K562 (cell line): ENCODE results near the gene PPP3CA.

Experiments
- ARHGAP35 ChIP-seq: fragments of 450-650 bp; IDR thresholded peaks from 2 replicates; pipeline ENCODE4 v1.6.1; 2018; ENCODE audit not compliant: partially characterized antibody
- CHD1 ChIP-seq: fragments of 200-600 bp; sonication (generic); IDR thresholded peaks from one replicate; pipeline ENCODE4 v1.6.1; 2012; ENCODE audit warnings: mild to moderate bottlenecking, moderate library complexity, low read length, inconsistent platforms
- ETV6 ChIP-seq, 3 experiments: fragments of 150-350 bp in 1 of 3; sonication (generic) in 1 of 3; formaldehyde crosslinking in 1 of 3; IDR thresholded peaks; 2 replicates each; pipeline versions ENCODE4 v1.6.1 to v1.8.0; 2014 to 2022; ENCODE audit warnings: borderline replicate concordance in 2 of 3, low read depth in 2 of 3, antibody characterized with exemption in 1 of 3, low read length in 1 of 3, mild to moderate bottlenecking in 1 of 3, missing genetic modification reagents in 1 of 3
- EZH2 ChIP-seq: IDR thresholded peaks from 2 replicates; pipeline ENCODE4 v1.6.1; 2012; ENCODE audit warnings: low read depth, mild to moderate bottlenecking, inconsistent platforms, low read length, borderline replicate concordance
- FIP1L1 ChIP-seq: fragments of 200-400 bp; formaldehyde crosslinking; IDR thresholded peaks from 2 replicates; pipeline ENCODE4 v1.6.1; 2018; ENCODE audit warnings: mild to moderate bottlenecking, low read depth, low read length; ENCODE audit not compliant: poor library complexity, severe bottlenecking
- GABPB1 ChIP-seq: sonication (generic); formaldehyde crosslinking; IDR thresholded peaks from 2 replicates; pipeline ENCODE4 v1.8.0; 2022; ENCODE audit warnings: mild to moderate bottlenecking, missing genetic modification reagents
- KDM5B ChIP-seq: fragments of 200-600 bp; sonication (generic); IDR thresholded peaks from 2 replicates; pipeline ENCODE4 v1.6.1; 2012; ENCODE audit warnings: low read depth, mild to moderate bottlenecking, moderate library complexity, low read length, control low read depth, inconsistent platforms; ENCODE audit not compliant: insufficient replicate concordance
- MAFG ChIP-seq: fragments of 450-650 bp; conservative IDR thresholded peaks from 2 replicates; pipeline ENCODE4 v1.6.1; 2016; ENCODE audit warnings: missing genetic modification characterization, missing compliant biosample characterization
- TGIF2 ChIP-seq: sonication (generic); formaldehyde crosslinking; IDR thresholded peaks from 2 replicates; pipeline ENCODE4 v1.8.1; 2022; ENCODE audit warnings: mild to moderate bottlenecking, missing genetic modification reagents, moderate library complexity
- TF ChIP-seq, protein P1 (sequence below), 3 experiments: IDR thresholded peaks in 2 of 3; conservative IDR thresholded peaks in 1 of 3; 2 replicates each; pipeline ENCODE4 v1.5.1; 2011 to 2012; ENCODE audit warnings: low read length in 3 of 3, mild to moderate bottlenecking in 3 of 3, control low read depth in 2 of 3, improper control_type of control experiment in 1 of 3, inconsistent platforms in 1 of 3, low read depth in 1 of 3, mixed read lengths in 1 of 3, moderate library complexity in 1 of 3; ENCODE audit not compliant: insufficient read depth in 2 of 3

DNA sequence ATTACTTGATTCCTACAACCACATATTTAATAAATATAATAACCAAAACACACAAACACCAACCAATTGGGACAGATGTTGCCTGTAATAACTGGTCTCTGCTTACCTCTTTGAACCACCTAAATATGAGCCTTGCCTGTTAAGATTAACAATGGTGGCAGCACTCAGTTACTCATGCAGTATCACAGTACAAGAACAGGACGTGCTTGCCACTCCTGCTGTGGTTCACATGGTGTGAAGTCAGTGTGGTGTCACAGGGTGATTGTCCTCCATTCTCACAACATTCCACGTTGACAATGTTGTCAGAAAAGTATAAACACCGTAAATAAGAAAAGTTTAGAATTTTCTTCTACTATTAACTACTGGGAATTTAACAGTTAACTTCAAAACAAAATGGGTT, 365.0 kb downstream of the PPP3CA start:
- TF ChIP-seq, protein P1, sequence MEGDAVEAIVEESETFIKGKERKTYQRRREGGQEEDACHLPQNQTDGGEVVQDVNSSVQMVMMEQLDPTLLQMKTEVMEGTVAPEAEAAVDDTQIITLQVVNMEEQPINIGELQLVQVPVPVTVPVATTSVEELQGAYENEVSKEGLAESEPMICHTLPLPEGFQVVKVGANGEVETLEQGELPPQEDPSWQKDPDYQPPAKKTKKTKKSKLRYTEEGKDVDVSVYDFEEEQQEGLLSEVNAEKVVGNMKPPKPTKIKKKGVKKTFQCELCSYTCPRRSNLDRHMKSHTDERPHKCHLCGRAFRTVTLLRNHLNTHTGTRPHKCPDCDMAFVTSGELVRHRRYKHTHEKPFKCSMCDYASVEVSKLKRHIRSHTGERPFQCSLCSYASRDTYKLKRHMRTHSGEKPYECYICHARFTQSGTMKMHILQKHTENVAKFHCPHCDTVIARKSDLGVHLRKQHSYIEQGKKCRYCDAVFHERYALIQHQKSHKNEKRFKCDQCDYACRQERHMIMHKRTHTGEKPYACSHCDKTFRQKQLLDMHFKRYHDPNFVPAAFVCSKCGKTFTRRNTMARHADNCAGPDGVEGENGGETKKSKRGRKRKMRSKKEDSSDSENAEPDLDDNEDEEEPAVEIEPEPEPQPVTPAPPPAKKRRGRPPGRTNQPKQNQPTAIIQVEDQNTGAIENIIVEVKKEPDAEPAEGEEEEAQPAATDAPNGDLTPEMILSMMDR (IDR thresholded peaks at IDR 0.05 in 2 of 3, conservative IDR thresholded peaks at IDR 0.05 in 1 of 3; ENCODE audit: insufficient read depth in 2 of 3, low read depth in 1 of 3, low read length in 3 of 3), result no peak
- TF ChIP-seq TGIF2 (no peak), FIP1L1 (no peak), EZH2 (no peak), KDM5B (no peak), MAFG (tag) (no peak), CHD1 (no peak), ETV6 (IDR thresholded peaks at IDR 0.05; ENCODE audit: borderline replicate concordance in 1 of 2, low read depth in 2 of 2, low read length in 1 of 2) (no peak), ETV6 (CRISPR knock-in tag; IDR thresholded peaks at IDR 0.05; ENCODE audit: borderline replicate concordance) (no peak), ARHGAP35 (no peak), GABPB1 (CRISPR knock-in tag) (no peak)
